HCT116 (cell line): ENCODE results near the gene CCDC73.
"Not testable (repeated sequence)": the region's sequence is repeated elsewhere in the genome, so short reads cannot be mapped to it uniquely, and the experiment has no call there.

ENCODE experiments used
- JUND ChIP-seq: IDR thresholded peaks from 2 replicates; pipeline ENCODE4 v1.6.1; 2012
- POLR2A ChIP-seq: IDR thresholded peaks from 2 replicates; pipeline ENCODE4 v1.7.0; 2011; ENCODE audit warnings: borderline replicate concordance; ENCODE audit not compliant: insufficient read depth, insufficient read length; ENCODE audit errors: extremely low read depth
- POLR2AphosphoS5 ChIP-seq: IDR thresholded peaks from 2 replicates; pipeline ENCODE4 v1.6.1; 2011; ENCODE audit warnings: mild to moderate bottlenecking, low read depth, low read length, moderate library complexity
- TF ChIP-seq, protein P1 (sequence below), 3 experiments: fragments of 200-600 bp in 1 of 3; sonication (generic) in 1 of 3; IDR thresholded peaks in 2 of 3; conservative IDR thresholded peaks in 1 of 3; 2 replicates each; pipeline ENCODE4 v1.5.1; 2012 to 2017; ENCODE audit warnings: low read depth in 2 of 3, low read length in 2 of 3, antibody characterized with exemption in 1 of 3, borderline replicate concordance in 1 of 3, control low read depth in 1 of 3, mild to moderate bottlenecking in 1 of 3, mixed read lengths in 1 of 3, mixed run types in 1 of 3, moderate library complexity in 1 of 3; ENCODE audit not compliant: insufficient read depth in 1 of 3
- TF ChIP-seq, protein P2 (sequence below): IDR thresholded peaks from 2 replicates; pipeline ENCODE4 v1.6.1; 2012

DNA sequence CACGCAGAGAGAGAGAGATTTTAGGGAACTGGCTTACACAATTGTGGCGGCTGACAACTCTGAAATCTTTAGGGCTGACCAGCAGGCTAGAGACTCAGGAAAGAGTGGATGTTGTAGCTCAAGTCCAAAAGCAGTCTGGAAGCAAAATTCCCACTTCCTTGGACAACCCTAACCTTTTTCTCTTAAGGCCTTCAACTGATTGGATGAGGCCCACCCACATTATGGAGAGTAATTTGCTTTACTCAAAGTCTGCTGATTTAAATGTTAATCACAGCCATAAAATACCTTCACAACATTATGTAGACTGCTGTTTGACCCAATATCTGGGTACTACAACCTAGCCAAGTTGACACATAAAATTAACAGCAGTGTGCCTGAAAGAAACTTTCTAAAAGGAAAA lies 32.7 kb downstream of the CCDC73 start:
- TF ChIP-seq, protein P1, sequence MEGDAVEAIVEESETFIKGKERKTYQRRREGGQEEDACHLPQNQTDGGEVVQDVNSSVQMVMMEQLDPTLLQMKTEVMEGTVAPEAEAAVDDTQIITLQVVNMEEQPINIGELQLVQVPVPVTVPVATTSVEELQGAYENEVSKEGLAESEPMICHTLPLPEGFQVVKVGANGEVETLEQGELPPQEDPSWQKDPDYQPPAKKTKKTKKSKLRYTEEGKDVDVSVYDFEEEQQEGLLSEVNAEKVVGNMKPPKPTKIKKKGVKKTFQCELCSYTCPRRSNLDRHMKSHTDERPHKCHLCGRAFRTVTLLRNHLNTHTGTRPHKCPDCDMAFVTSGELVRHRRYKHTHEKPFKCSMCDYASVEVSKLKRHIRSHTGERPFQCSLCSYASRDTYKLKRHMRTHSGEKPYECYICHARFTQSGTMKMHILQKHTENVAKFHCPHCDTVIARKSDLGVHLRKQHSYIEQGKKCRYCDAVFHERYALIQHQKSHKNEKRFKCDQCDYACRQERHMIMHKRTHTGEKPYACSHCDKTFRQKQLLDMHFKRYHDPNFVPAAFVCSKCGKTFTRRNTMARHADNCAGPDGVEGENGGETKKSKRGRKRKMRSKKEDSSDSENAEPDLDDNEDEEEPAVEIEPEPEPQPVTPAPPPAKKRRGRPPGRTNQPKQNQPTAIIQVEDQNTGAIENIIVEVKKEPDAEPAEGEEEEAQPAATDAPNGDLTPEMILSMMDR (IDR thresholded peaks at IDR 0.05 in 2 of 3, conservative IDR thresholded peaks at IDR 0.05 in 1 of 3; ENCODE audit: borderline replicate concordance in 1 of 3, insufficient read depth in 1 of 3, low read depth in 2 of 3, low read length in 2 of 3), result not testable (repeated sequence)
- TF ChIP-seq POLR2AphosphoS5, POLR2A, JUND: not testable (repeated sequence)
- TF ChIP-seq, protein P2, sequence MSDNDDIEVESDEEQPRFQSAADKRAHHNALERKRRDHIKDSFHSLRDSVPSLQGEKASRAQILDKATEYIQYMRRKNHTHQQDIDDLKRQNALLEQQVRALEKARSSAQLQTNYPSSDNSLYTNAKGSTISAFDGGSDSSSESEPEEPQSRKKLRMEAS, result not testable (repeated sequence)
